HG03060 (cell line): ENCODE results near the gene HK1.
"Not testable (repeated sequence)": the region's sequence is repeated elsewhere in the genome, so short reads cannot be mapped to it uniquely, and the experiment has no call there.

Experiments
- ATAC-seq: cut with Tn5 transposase; IDR thresholded peaks from one replicate; pipeline ENCODE4 v1.9.1; 2021; ENCODE audit warnings: low read depth, moderate number of reproducible peaks; ENCODE audit not compliant: unreplicated experiment

HK1 gene

GRCh38 chr10:69438536-69439349 is 160.4 kb downstream of the HK1 start:
- no peak for ATAC-seq

GRCh38 chr10:69439350-69439739 is 161.0 kb downstream of the HK1 start:
- ATAC-seq = no peak

GRCh38 chr10:69439813-69440506 is 161.7 kb downstream of the HK1 start:
- ATAC-seq = no peak

- ATAC-seq = no peak
Observed at GRCh38 chr10:69443354-69443753, 165.1 kb downstream of the HK1 start.

- no peak for ATAC-seq
Observed at GRCh38 chr10:69445041-69445440, 166.7 kb downstream of the HK1 start.

GRCh38 chr10:69446229-69446628 is 167.9 kb downstream of the HK1 start:
- no peak for ATAC-seq

GRCh38 chr10:69446650-69447151 is 168.4 kb downstream of the HK1 start:
- ATAC-seq = no peak

- no peak for ATAC-seq
Observed at GRCh38 chr10:69449841-69450240, 171.5 kb downstream of the HK1 start.

- not testable (repeated sequence) for ATAC-seq
Observed at GRCh38 chr10:69450395-69450794, 172.1 kb downstream of the HK1 start.

- ATAC-seq = no peak
Observed at GRCh38 chr10:69451209-69451783, 173.0 kb downstream of the HK1 start, which contains the start of gene TSPAN15. TSPAN15 (plus strand) TSS chr10:69451465; CDS start chr10:69451595, 130 bp downstream.
